Melanocyte of skin (primary cell): ENCODE data around the gene ABCF1. TPM values are rescaled to one million over a fixed set of nuclear protein-coding genes. Genes with fewer than 3 reads are reported as not detected.

Experiments used
- small RNA-seq, 2 donors: library from RNA; depleted of rRNA; stranded (forward); fragments of <200 nt; gene quantifications; one replicate each; pipeline ENCODE3, GENCODE V24; 2012
- total RNA-seq, 2 donors: library from RNA; depleted of rRNA; stranded (reverse); fragments of >200 nt; gene quantifications; 2 replicates each; pipeline ENCODE4 v1.2.3, GENCODE V29; 2012

ABCF1 gene
- total RNA-seq = 10 to 100 TPM; 53.3 to 74.7 TPM

DNA sequence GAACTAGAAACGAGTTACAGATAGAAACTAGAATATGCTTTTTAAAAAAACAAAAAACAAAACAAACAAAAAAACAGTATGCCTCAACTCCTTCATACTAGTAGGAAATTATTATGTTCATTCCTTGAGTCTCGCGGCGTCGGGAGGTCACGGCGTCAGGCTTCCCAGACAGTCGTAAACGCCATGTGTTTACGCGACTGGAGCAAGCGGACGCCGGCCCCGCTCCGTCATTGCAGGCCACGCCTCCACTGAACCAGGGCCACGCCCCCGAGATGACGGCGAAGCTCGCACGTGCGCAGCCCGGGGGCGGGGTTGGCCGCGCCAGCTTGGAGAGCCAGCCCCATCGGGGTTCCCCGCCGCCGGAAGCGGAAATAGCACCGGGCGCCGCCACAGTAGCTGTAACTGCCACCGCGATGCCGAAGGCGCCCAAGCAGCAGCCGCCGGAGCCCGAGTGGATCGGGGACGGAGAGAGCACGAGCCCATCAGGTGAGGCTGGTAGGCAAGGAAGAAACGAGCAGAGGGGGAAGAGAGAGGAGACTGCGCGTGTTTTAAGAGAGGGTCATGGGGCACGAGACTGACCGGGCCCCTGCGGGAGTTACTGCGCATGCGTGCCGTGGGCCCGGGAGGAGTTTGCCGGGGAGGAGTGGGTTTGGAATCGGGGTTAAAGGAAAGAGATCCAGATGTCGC, at the start of gene ABCF1:
Gene ABCF1, plus strand, starts transcription at position 368 of the 687 bp plus-strand sequence. Its CDS starts 46 bp downstream, at position 414.

DNA sequence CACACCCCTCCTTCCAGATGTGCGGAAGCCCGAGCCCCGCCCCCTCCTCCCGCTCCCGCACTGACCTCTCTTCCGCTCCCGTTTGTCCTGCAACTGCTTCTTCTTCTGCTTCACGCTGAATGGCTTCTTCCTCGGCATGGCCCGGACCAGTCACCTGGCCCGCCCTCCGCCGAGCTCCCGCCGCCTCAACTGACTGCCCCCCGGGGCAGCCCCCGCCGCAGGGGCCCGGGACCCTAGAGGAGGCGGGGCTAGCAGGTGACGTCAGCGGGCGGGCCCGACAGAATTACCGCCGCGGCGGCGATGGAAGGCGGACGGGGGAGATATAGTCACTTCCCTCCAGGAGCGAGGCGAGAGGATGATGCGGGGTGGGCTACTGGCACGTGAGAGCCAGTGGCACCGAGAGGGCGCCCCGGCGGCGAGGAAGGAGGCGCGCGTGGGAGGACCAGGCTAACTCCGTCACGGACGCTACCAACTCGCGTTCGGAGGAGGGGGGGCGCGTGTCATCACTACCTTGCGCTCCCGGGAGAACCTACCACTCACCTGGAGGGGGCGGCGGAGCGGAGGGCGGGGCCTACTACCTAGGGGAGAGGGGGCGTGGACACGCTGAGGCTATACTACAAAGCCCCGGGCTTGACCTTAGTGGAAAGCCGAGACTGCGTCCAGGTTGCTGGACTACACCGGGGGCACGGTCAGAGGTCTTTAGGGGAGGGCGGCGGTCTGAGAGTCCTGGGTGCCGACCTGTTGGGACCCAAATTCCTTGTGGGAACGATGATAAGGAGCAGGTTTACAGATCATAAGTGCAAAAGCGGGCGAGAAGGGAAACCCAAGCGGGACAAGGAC, 15.0 kb upstream of the ABCF1 start, which contains the start of gene GNL1:
Gene GNL1, minus strand, starts transcription at position 424 of the 840 bp plus-strand sequence. Its CDS starts 286 bp downstream, at position 138.

DNA sequence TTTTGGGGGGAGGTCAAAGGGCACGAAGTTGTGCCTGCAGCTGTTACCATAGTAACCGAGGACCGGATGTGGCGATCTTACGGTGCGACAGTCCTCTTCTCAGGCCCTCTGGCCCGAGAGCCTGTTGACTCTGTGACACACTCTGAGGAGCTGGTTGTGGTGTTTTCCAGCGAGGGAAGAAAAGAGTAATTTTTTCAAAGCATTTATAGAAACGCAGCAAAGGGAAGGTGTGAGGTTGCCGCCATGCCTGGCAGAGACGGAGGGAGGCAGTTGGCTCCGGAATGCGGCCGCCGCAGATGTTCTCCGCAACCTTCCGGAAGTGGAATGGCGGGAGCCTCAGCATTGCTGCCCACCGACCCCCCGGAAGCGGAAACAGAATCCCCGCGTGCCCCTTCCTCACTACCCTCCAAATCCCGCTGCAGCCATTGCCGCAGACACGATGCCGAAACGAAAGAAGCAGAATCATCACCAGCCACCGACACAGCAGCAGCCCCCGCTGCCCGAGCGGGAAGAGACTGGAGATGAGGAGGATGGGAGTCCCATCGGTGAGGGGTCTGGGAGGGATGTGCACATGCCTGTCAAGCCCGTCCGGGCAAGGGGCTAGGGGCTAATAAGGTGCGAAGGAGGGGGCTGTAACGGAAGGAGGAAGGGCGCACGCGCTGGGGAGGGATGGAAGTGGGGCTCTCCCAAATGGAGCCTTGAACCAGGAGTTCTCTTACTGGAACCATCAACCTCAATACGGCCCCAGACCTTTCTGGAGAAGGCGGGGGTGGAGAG, 14.1 kb upstream of the ABCF1 start, which contains the start of gene PRR3:
Gene PRR3, plus strand, starts transcription at position 390 of the 777 bp plus-strand sequence. Its CDS starts 50 bp downstream, at position 440.

DNA sequence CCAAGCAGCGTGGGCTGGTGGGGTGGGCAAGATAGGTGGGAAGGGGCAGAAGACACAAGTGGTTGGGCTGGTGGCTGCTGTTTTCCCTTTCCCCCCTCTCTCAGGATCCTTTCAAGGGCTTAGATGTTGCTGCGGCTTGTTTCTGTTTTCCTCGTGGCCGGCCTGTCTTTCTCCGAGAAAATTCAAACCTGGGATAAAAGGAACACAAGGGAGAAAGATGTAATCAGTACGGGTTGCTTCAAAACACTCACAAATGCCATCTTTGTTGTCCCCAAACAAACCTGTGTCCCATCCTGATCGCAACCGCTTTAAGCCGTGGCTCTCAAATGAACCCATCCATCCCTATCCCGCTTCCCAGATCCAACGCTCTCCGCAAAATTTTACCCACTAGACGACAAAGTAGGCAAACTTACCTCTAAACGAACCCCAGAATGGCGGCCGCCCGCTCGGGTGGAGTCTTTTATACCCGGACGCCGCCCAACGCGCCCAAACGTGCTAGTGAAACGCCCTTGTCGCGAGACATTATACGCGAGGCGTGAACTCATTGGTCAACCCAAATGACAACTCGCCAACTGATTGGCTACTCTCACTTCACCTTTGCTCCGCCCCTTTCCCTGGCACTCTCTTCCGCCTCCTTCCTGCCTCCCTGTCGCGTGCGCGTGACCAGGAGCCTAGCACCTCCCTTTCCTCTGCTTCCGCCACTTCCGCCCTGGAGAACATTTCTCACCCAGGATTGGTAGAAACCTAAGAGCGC, 45.7 kb downstream of the ABCF1 start, which contains the start of gene PPP1R10:
Gene PPP1R10, minus strand, starts transcription at position 433 of the 754 bp plus-strand sequence. CDS start 7,299 bp downstream, outside the sequence.

DNA sequence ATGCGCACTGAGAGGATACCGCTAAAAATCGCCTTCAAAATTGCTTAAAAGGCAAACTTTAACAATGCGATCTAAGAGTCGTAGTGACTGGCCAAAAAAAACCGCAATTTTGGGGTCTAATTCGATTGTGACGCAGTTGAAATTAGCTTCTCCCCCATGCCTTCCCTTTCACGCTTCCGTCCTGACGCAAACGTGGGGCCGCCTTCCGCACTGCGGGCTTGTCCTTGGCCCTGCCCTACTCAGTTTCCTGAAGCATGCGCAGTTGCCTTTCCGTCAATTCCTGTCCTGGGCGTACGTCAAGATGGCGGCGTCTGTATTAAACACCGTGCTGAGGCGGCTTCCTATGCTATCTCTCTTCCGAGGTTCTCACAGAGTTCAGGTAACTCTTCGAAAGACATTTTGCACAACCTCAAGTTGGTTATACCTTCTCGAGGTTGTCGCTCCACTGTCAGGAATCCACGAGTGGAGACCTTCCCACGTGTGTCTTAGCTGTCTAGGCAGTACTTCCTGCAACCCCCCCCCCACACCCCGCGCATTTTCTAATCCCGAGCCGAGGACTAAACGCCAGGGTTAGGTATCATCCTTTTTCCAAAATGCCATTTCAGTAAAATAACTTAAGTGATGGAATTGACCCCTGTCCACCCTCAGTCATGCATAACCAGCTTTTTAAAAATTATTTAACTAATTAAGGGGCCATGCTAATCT, 46.5 kb downstream of the ABCF1 start, which contains the start of gene MRPS18B:
Gene MRPS18B, plus strand, starts transcription at position 276 of the 705 bp plus-strand sequence. Its CDS starts 26 bp downstream, at position 302.

DNA sequence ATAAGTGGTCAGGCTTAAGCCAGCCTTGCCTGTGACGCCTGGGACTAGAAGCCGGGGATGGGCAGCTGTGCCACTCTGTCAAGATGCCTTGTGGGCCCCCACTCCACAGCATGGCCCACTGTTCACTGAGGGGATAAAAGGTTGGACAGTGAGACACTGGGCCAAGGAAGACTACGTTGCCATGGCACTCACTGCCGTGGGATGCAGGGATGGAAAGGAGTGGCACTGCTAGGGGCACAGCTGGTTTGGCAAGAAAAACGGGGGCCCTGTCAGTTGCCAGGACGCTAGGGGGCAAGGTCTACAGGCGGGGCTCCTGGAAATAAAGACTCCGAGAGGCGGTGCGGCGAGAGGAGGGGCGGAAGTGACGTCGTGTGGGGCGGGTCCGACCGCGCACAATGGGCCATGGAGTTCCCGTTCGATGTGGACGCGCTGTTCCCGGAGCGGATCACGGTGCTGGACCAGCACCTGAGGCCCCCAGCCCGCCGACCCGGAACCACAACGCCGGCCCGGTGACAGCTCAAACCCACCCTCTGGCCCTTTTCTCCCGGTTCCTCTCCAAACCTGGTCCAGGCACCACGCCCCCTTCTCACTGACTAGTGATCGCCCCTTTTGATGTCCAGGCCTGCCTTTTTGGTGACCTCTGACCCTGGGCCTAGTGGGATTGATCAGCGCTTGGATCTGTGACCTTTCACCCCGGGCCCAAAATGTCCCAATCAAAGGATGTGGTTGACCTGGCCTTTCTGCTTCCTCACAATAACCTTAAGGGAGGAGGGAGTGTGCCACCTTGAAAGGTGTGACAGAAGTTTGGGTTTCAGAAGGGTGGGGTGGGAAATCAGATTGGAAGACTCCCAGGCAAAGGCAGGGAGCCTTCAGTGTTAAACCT, 55.5 kb downstream of the ABCF1 start, which contains the start of gene ATAT1:
Gene ATAT1, plus strand, starts transcription at position 391 of the 883 bp plus-strand sequence.

Small RNA genes within 50 kb of the gene (small RNA-seq; reads per million reads assigned to genes)
- 0.93 to 1.5 reads per million in 2 donors for gene MIR877

Other genes with a start within 250 kb of the ABCF1 start
- gene TRIM39, start 244.5 kb upstream of the ABCF1 start, total RNA-seq = 1 to 10 TPM; 6.7 to 9.3 TPM
- 10 to 100 TPM; 24.8 to 38.0 TPM for gene RPP21, start 226.3 kb upstream of the ABCF1 start, total RNA-seq
- 100 to 1,000 TPM; 532 to 662 TPM for gene HLA-E, start 81.9 kb upstream of the ABCF1 start, total RNA-seq
- 10 to 100 TPM; 40.3 to 41.0 TPM for gene GNL1, start 15.0 kb upstream of the ABCF1 start, total RNA-seq
- 10 to 100 TPM in 1 of 2 donors, 1 to 10 TPM in 1; 5.9 to 12.7 TPM for gene PRR3, start 14.1 kb upstream of the ABCF1 start, total RNA-seq
- 10 to 100 TPM; 47.3 to 49.2 TPM for gene PPP1R10, start 45.8 kb downstream of the ABCF1 start, total RNA-seq
- gene MRPS18B, start 46.4 kb downstream of the ABCF1 start, total RNA-seq = 100 to 1,000 TPM in 1 of 2 donors, 10 to 100 TPM in 1; 88.4 to 117 TPM
- 1 to 10 TPM; 4.1 to 6.7 TPM for gene ATAT1, start 55.4 kb downstream of the ABCF1 start, total RNA-seq
- 1 to 10 TPM; 5.2 to 7.3 TPM for gene C6orf136, start 75.7 kb downstream of the ABCF1 start, total RNA-seq
- 10 to 100 TPM; 31.7 to 43.6 TPM for gene DHX16, start 101.6 kb downstream of the ABCF1 start, total RNA-seq
- gene PPP1R18, start 115.2 kb downstream of the ABCF1 start, total RNA-seq = 10 to 100 TPM; 25.5 to 49.3 TPM
- 1 to 10 TPM; 4.5 to 10.0 TPM for gene NRM, start 119.5 kb downstream of the ABCF1 start, total RNA-seq
- gene MDC1, start 145.8 kb downstream of the ABCF1 start, total RNA-seq = 10 to 100 TPM in 1 of 2 donors, 1 to 10 TPM in 1; 6.9 to 11.7 TPM
- 1,000 to 10,000 TPM in 1 of 2 donors, 100 to 1,000 TPM in 1; 471 to 1,023 TPM for gene TUBB, start 148.9 kb downstream of the ABCF1 start, total RNA-seq
- 100 to 1,000 TPM; 115 to 173 TPM for gene FLOT1, start 171.2 kb downstream of the ABCF1 start, total RNA-seq
- gene IER3, start 173.1 kb downstream of the ABCF1 start, total RNA-seq = 100 to 1,000 TPM; 106 to 125 TPM